Muscle of back (tissue), 11 donors: ENCODE measurements around the gene SYT7. TPM values are rescaled to one million over a fixed set of nuclear protein-coding genes. Genes with fewer than 3 reads are reported as not detected.

Experiments
- DNase-seq, 3 donors: peaks; one replicate each; pipeline versions ENCODE4 v3.0.0 to v3.0.0-alpha.2; 2013
- polyA plus RNA-seq, 10 donors: library from polyadenylated mRNA; unstranded; fragments of 120-200 nt; gene quantifications; one replicate each; pipeline ENCODE4 v1.2.1, GENCODE V29; 2013; ENCODE audit not compliant: insufficient read length in 10 of 10

SYT7 gene
- polyA plus RNA-seq, 10 donors = 2.0 to 4.1 (median 2.6) TPM

- DNase-seq = no peak
Observed at GRCh38 chr11:61499816-61500491, 80.9 kb downstream of the SYT7 start.

GRCh38 chr11:61498767-61499341 is 82.0 kb downstream of the SYT7 start:
- DNase-seq = no peak

- DNase-seq = no peak
Observed at GRCh38 chr11:61497876-61498275, 83.0 kb downstream of the SYT7 start.

GRCh38 chr11:61497473-61497872 is 83.4 kb downstream of the SYT7 start:
- DNase-seq = no peak

- no peak for DNase-seq
Observed at GRCh38 chr11:61496602-61497400, 84.1 kb downstream of the SYT7 start.

- peak in 2 of 3 donors; percentile 61 to 67 for DNase-seq
Observed at GRCh38 chr11:61495801-61496601, 84.9 kb downstream of the SYT7 start.

- peak; percentile 54 to 69 (median 63) for DNase-seq
Observed at GRCh38 chr11:61494381-61494961, 86.4 kb downstream of the SYT7 start.

- no peak for DNase-seq
Observed at GRCh38 chr11:61491736-61492395, 89.0 kb downstream of the SYT7 start.

- peak in 1 of 3 donors; percentile 53 for DNase-seq
Observed at GRCh38 chr11:61489833-61490721, 90.8 kb downstream of the SYT7 start.

- peak in 2 of 3 donors; percentile 36 to 78 for DNase-seq
Observed at GRCh38 chr11:61488651-61489291, 92.1 kb downstream of the SYT7 start.

- DNase-seq = no peak
Observed at GRCh38 chr11:61487342-61488025, 93.4 kb downstream of the SYT7 start.

GRCh38 chr11:61486779-61487178 is 94.1 kb downstream of the SYT7 start:
- DNase-seq = no peak

GRCh38 chr11:61486011-61486620 is 94.8 kb downstream of the SYT7 start:
- no peak for DNase-seq

GRCh38 chr11:61485080-61485479 is 95.8 kb downstream of the SYT7 start:
- DNase-seq = no peak

GRCh38 chr11:61484541-61484940 is 96.3 kb downstream of the SYT7 start:
- DNase-seq = no peak

- no peak for DNase-seq
Observed at GRCh38 chr11:61482513-61482912, 98.4 kb downstream of the SYT7 start.

- DNase-seq = no peak
Observed at GRCh38 chr11:61481806-61482205, 99.1 kb downstream of the SYT7 start.

GRCh38 chr11:61480994-61481335 is 99.9 kb downstream of the SYT7 start:
- DNase-seq = peak in 2 of 3 donors; percentile 61 to 82
